Smooth muscle cell of trachea (primary cell): ENCODE measurements around the gene PPP1R14D. TPM values are rescaled to one million over a fixed set of nuclear protein-coding genes. Genes with fewer than 3 reads are reported as not detected.

Experiments
- total RNA-seq: library from RNA; depleted of rRNA; stranded (reverse); fragments of >200 nt; gene quantifications from 2 replicates; pipeline ENCODE4 v1.2.1, GENCODE V29; 2014

Gene PPP1R14D
- not detected in 2 replicates for total RNA-seq

GRCh38 chr15:40828447-40829036 is at the start of gene PPP1R14D:
Gene PPP1R14D (minus strand): TSS chr15:40828708. CDS start chr15:40828641, 67 bp downstream.

GRCh38 chr15:40873694-40874561 is 45.4 kb upstream of the PPP1R14D start, which contains the start of gene RHOV:
Gene RHOV (minus strand): TSS chr15:40874234. CDS start chr15:40874139, 95 bp downstream.

GRCh38 chr15:40843885-40844695 is 15.6 kb upstream of the PPP1R14D start, which contains the start of gene SPINT1:
Gene SPINT1 (plus strand): TSS chr15:40844048. CDS start chr15:40844555, 507 bp downstream.

GRCh38 chr15:40807028-40807887 is 21.2 kb downstream of the PPP1R14D start, which contains the start of the genes DNAJC17 and ZFYVE19:
Gene DNAJC17 (minus strand): TSS chr15:40807473. CDS start chr15:40807446, 27 bp downstream.
Gene ZFYVE19 (plus strand): TSS chr15:40807089. CDS start chr15:40807590, 501 bp downstream.

GRCh38 chr15:40769274-40770146 is 59.0 kb downstream of the PPP1R14D start, which contains the start of gene C15orf62:
Gene C15orf62 (plus strand): TSS chr15:40769980. CDS start chr15:40770496, 516 bp downstream.

Other genes with a start within 250 kb of the PPP1R14D start
- 1.2 and 28.2 TPM in 2 replicates for gene KNL1, start 234.5 kb downstream of the PPP1R14D start, total RNA-seq
- 1.3 and 4.1 TPM in 2 replicates for gene RAD51, start 133.5 kb downstream of the PPP1R14D start, total RNA-seq
- gene RMDN3, start 73.5 kb downstream of the PPP1R14D start, total RNA-seq, result 16.0 and 17.5 TPM in 2 replicates
- gene GCHFR, start 64.6 kb downstream of the PPP1R14D start, total RNA-seq, result 2.0 and 2.2 TPM in 2 replicates
- gene C15orf62, start 58.7 kb downstream of the PPP1R14D start, total RNA-seq, result 0.15 TPM in 1 of 2 replicates, not detected in the other
- 19.0 and 25.3 TPM in 2 replicates for gene ZFYVE19, start 21.6 kb downstream of the PPP1R14D start, total RNA-seq
- 19.5 and 27.1 TPM in 2 replicates for gene DNAJC17, start 21.2 kb downstream of the PPP1R14D start, total RNA-seq
- gene SPINT1, start 15.3 kb upstream of the PPP1R14D start, total RNA-seq, result 0.15 and 0.17 TPM in 2 replicates
- gene RHOV, start 45.5 kb upstream of the PPP1R14D start, total RNA-seq, result not detected in 2 replicates
- gene VPS18, start 65.7 kb upstream of the PPP1R14D start, total RNA-seq, result 45.1 and 86.2 TPM in 2 replicates
- 0.17 and 0.73 TPM in 2 replicates for gene DLL4, start 100.6 kb upstream of the PPP1R14D start, total RNA-seq
- gene CHAC1, start 124.8 kb upstream of the PPP1R14D start, total RNA-seq, result 9.3 and 16.9 TPM in 2 replicates